Heart right ventricle (tissue), 16 donors: ENCODE results near the gene TRIM41. TPM values are rescaled to one million over a fixed set of nuclear protein-coding genes. Genes with fewer than 3 reads are reported as not detected.

Experiments used
- ATAC-seq, 8 donors: fragments of 200-7000 bp; cut with Tn5 transposase; one replicate each; pipeline ENCODE4 v1.9.1; 2020; ENCODE audit warnings: mild to moderate bottlenecking in 8 of 8, moderate library complexity in 8 of 8, moderate number of reproducible peaks in 1 of 8
- DNase-seq, 2 donors: peaks; one replicate each; pipeline ENCODE4 v3.0.0-alpha.2; 2020
- H3K27ac ChIP-seq, 10 donors: fragments of 200-600 bp; sonication (generic) in 2 of 10; one replicate each; pipeline versions ENCODE4 v1.5.0 to v1.8.0; 2020 to 2022; ENCODE audit warnings: mild to moderate bottlenecking in 3 of 10
- H3K27me3 ChIP-seq, 7 donors: fragments of 200-600 bp; one replicate each; pipeline ENCODE4 v1.8.0; 2021 to 2022; ENCODE audit warnings: mild to moderate bottlenecking in 2 of 7
- H3K36me3 ChIP-seq, 9 donors: fragments of 200-600 bp; sonication (generic) in 1 of 9; one replicate each; pipeline versions ENCODE4 v1.5.0 to v1.8.0; 2020 to 2022; ENCODE audit warnings: mild to moderate bottlenecking in 2 of 9
- H3K4me1 ChIP-seq, 9 donors: fragments of 200-600 bp; sonication (generic) in 1 of 9; one replicate each; pipeline versions ENCODE4 v1.5.0 to v1.8.0; 2020 to 2022; ENCODE audit warnings: mild to moderate bottlenecking in 4 of 9
- H3K4me3 ChIP-seq, 10 donors: fragments of 200-600 bp; sonication (generic) in 2 of 10; one replicate each; pipeline versions ENCODE4 v1.5.0 to v1.8.0; 2020 to 2022; ENCODE audit warnings: mild to moderate bottlenecking in 7 of 10, moderate library complexity in 2 of 10
- H3K9me3 ChIP-seq, 11 donors: fragments of 200-600 bp in 10 of 11; sonication (generic) in 2 of 11; one replicate each; pipeline versions ENCODE4 v1.5.0 to v1.8.0; 2013 to 2022; ENCODE audit warnings: mild to moderate bottlenecking in 2 of 11, control low read depth in 1 of 11, moderate library complexity in 1 of 11
- WGBS, 2 donors: extraction: QIAGEN DNeasy Blood & Tissue Kit; methylation state at CpG; one replicate each; pipeline ENCODE4 v1.1.7; 2013; ENCODE audit warnings: inconsistent platforms in 1 of 2; 5-methylcytosine and 5-hydroxymethylcytosine counted together
- intact Hi-C, 10 donors: fragments of 100-400 bp; cut with DNase I; formaldehyde crosslinking; loops; one replicate each; pipeline versions ENCODE4 v1.11.1 to v1.14.2; 2022
- polyA plus RNA-seq, 2 donors: library from polyadenylated mRNA; stranded (reverse); fragments of 200-250 nt; gene quantifications; one replicate each; pipeline ENCODE4 v1.2.3, GENCODE V29; 2013
- total RNA-seq, 10 donors: library from RNA; stranded (reverse); fragmentation: NEBNext Ultra II Directional in 3 of 10; extraction: Animal tissue kit (Norgen Biotek cat#: 25700) in 3 of 10; gene quantifications; one replicate each; pipeline versions ENCODE4 v1.2.1 to v1.2.4, GENCODE V29; 2021 to 2023
- TF ChIP-seq, protein P1 (sequence below), 9 donors: fragments of 200-600 bp; sonication (generic) in 2 of 9; IDR thresholded peaks; one replicate each; pipeline versions ENCODE4 v1.5.0 to v1.8.0; 2021 to 2022; ENCODE audit warnings: antibody characterized with exemption in 9 of 9, mild to moderate bottlenecking in 5 of 9, moderate library complexity in 1 of 9
- donor health status: Arrhythmogenic right ventricular cardiomyopathy.
- donor health status: ischemic (EF 13 %, LVEDD 7.1; RV severe dilation, severe dysfunction).
- donor health status: healthy with polysubstance abuse.
- donor health status: DM: no; HTN: yes; CAD: no.
- donor health status: DM: no; HTN: no; CAD: no.
- donor health status: ischemic (EF 25% LVEDD 6.9; RV normal size, moderate dysfunction).
- donor health status: ischemic (EF 25% LVEDD 5.7; RV mildly dilated, moderate dysfunction).
- donor health status: healthy.
- donor health status: DM: yes; HTN: yes; CAD: no.
- donor health status: Ischemic cardiomyopathy.
- donor health status: ischemic (EF 35%, LVEDD 5.7; RV mildly dilated, moderate dysfunction).
- donor health status: nonischemic (EF 11% LVEDD 7.7; RV severe dilation, severe dysfunction).
- donor health status: DM: yes; HTN: yes; CAD: no.
- donor health status: PGD.
- donor health status: ischemic (EF 29% LVEDD 5.4; RV normal size, mild dysfunction).
- donor health status: nonischemic (EF 23%, LVEDD 6.1; RV moderate dilation, normal function).

Gene TRIM41
- total and polyA plus RNA-seq, 12 donors, result 12.1 to 28.2 (median 25.2) TPM

DNA sequence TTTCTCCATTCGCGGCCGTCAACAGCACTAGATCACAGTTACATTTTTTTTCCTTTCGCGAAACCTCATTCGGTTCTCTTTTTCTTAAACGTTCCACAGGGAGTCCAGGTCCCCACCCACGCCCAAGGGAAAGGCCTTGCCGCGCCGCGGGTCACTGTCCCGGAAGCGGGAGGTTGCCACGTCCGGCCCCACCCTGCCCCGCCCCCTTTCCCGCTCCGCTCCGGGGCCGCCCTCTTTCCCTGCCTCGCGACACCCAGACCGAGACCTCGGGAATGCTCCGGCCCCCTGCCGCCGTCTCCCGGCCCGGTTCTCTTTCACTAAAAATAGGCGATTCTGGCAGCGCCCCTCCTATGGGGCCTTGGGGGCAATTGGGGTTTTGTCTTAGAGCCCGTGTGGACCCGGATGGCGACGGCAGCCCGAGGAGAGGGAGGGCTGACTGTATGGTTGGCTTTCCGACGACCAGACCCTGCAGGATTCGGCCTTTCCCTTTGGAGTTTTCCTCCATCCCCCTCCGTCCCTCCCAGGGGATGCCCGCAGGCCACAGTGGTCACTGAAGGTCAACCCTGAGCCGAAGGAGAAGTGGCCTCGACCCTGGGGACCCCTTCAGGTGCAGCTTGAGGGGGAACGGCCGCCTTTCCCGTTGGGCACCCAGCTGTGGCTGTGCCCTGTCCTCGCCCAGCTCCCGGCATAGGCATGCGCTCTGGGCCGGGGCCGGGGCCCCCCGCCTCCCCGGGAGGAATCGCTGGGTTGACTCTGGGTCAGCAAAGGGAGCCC, 23.4 kb downstream of the TRIM41 start:
- WGBS, 2 donors, result 0% methylated on average over 54 to 55 of the region's 55 CpGs
- intact Hi-C loops, result loop anchor here in 3 of 10 donors (1.0 to 10.0 kb wide), 4 partner anchors 55 to 432 kb away; no protein-coding TSS in a partner anchor
- Histone ChIP-seq H3K4me1 (peaks cover 21 to 81% (median 72%) of the 10 kb centered on the region in 9 donors), H3K27me3 (no peaks in the 10 kb centered on the region), H3K4me3 (peak overlapping the region; percentile 60 to 94 (median 83)), H3K36me3 (peaks cover 0 to 33% (median 8%) of the 10 kb centered on the region in 9 donors), H3K27ac (peak overlapping the region; percentile 93 to 99 (median 98)), H3K9me3 (no peaks in the 10 kb centered on the region)
- peak; percentile 92 to 93 for DNase-seq
- peak; percentile 84 to 91 (median 88) for ATAC-seq
- TF ChIP-seq, protein P1, sequence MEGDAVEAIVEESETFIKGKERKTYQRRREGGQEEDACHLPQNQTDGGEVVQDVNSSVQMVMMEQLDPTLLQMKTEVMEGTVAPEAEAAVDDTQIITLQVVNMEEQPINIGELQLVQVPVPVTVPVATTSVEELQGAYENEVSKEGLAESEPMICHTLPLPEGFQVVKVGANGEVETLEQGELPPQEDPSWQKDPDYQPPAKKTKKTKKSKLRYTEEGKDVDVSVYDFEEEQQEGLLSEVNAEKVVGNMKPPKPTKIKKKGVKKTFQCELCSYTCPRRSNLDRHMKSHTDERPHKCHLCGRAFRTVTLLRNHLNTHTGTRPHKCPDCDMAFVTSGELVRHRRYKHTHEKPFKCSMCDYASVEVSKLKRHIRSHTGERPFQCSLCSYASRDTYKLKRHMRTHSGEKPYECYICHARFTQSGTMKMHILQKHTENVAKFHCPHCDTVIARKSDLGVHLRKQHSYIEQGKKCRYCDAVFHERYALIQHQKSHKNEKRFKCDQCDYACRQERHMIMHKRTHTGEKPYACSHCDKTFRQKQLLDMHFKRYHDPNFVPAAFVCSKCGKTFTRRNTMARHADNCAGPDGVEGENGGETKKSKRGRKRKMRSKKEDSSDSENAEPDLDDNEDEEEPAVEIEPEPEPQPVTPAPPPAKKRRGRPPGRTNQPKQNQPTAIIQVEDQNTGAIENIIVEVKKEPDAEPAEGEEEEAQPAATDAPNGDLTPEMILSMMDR (IDR thresholded peaks at IDR 0.05), result peak in 1 of 9 donors; percentile 16

- H3K27me3 ChIP-seq, result no peaks in the 10 kb centered on the region
- H3K4me3 ChIP-seq, result peak overlapping the region in 9 of 10 donors; percentile 60 to 94 (median 81)
- peaks cover 15 to 82% (median 71%) of the 10 kb centered on the region in 9 donors for H3K4me1 ChIP-seq
- H3K27ac ChIP-seq, result peak overlapping the region in 9 of 10 donors; percentile 93 to 99 (median 98)
- DNase-seq, result no peak
- TF ChIP-seq, protein P1 (IDR thresholded peaks at IDR 0.05), result no peak
- H3K36me3 ChIP-seq, result peaks cover 0 to 34% (median 7%) of the 10 kb centered on the region in 9 donors
- WGBS, 2 donors, result 65 to 67% methylated on average over 4 of the region's 4 CpGs
- H3K9me3 ChIP-seq, result no peaks in the 10 kb centered on the region
- intact Hi-C loops, result loop anchor here in 2 of 10 donors (10.0 kb wide), 2 partner anchors 63 to 433 kb away; no protein-coding TSS in a partner anchor
- ATAC-seq, result no peak
These were observed 25.2 kb downstream of the TRIM41 start for GRCh38 chr5:181248277-181248676.

GRCh38 chr5:181255276-181255675, 32.2 kb downstream of the TRIM41 start:
- Histone ChIP-seq H3K9me3 (no peaks in the 10 kb centered on the region), H3K4me1 (peaks cover 11 to 100% (median 81%) of the 10 kb centered on the region in 9 donors), H3K4me3 (no peak overlapping the region), H3K27ac (no peak overlapping the region), H3K27me3 (no peaks in the 10 kb centered on the region), H3K36me3 (peaks cover 0 to 80% (median 14%) of the 10 kb centered on the region in 9 donors)
- DNase-seq, result no peak
- no peak for ATAC-seq
- intact Hi-C loops, result no loop called here
- TF ChIP-seq, protein P1 (IDR thresholded peaks at IDR 0.05), result no peak
- 23 to 38% methylated on average over 1 of the region's 1 CpG for WGBS, 2 donors

GRCh38 chr5:181255836-181256578, 32.9 kb downstream of the TRIM41 start:
- intact Hi-C loops, result no loop called here
- no peak for DNase-seq
- TF ChIP-seq, protein P1 (IDR thresholded peaks at IDR 0.05), result no peak
- Histone ChIP-seq H3K36me3 (peaks cover 0 to 73% (median 14%) of the 10 kb centered on the region in 9 donors), H3K4me1 (peaks cover 11 to 95% (median 74%) of the 10 kb centered on the region in 9 donors), H3K27ac (no peak overlapping the region), H3K27me3 (no peaks in the 10 kb centered on the region), H3K4me3 (no peak overlapping the region), H3K9me3 (no peaks in the 10 kb centered on the region)
- 74 to 78% methylated on average over 7 of the region's 7 CpGs for WGBS, 2 donors
- no peak for ATAC-seq
